HepG2 (cell line): ENCODE measurements around the gene LCMT2. TPM values are rescaled to one million over a fixed set of nuclear protein-coding genes. Genes with fewer than 3 reads are reported as not detected.
A peak's percentile ranks its signal among the peaks of the same experiment; 100 is the strongest.

Source experiments
- HDAC6 ChIP-seq: fragments of 200-600 bp; sonication (generic); IDR thresholded peaks from 2 replicates; pipeline ENCODE4 v1.7.0; 2017; ENCODE audit warnings: mild to moderate bottlenecking, antibody characterized with exemption, low read length, low read depth
- HNRNPLL ChIP-seq: fragments of 200-400 bp; formaldehyde crosslinking; IDR thresholded peaks from 2 replicates; pipeline ENCODE4 v1.6.1; 2017; ENCODE audit warnings: mild to moderate bottlenecking, low read depth, low read length; ENCODE audit not compliant: poor library complexity, severe bottlenecking
- KAT8 ChIP-seq: IDR thresholded peaks from 2 replicates; pipeline ENCODE4 v1.6.1; 2016; ENCODE audit warnings: missing genetic modification reagents, missing compliant biosample characterization
- LRRFIP1 ChIP-seq: sonication (generic); formaldehyde crosslinking; conservative IDR thresholded peaks from 2 replicates; pipeline ENCODE4 v1.4.0; 2020; ENCODE audit warnings: missing genetic modification reagents
- PLRG1 ChIP-seq: fragments of 450-650 bp; conservative IDR thresholded peaks from 2 replicates; pipeline ENCODE4 v1.6.1; 2016
- RAD21 ChIP-seq: fragments of 450-650 bp; formaldehyde crosslinking; IDR thresholded peaks from 2 replicates; pipeline ENCODE4 v1.5.0; 2020; ENCODE audit warnings: mild to moderate bottlenecking
- RARG ChIP-seq: sonication (generic); formaldehyde crosslinking; IDR thresholded peaks from 2 replicates; pipeline ENCODE4 v1.4.0; 2020; ENCODE audit warnings: low read depth, mild to moderate bottlenecking, missing genetic modification reagents
- SAP130 ChIP-seq: IDR thresholded peaks from 2 replicates; pipeline ENCODE4 v1.6.1; 2016; ENCODE audit warnings: low read depth
- ZBTB44 ChIP-seq: sonication (generic); formaldehyde crosslinking; IDR thresholded peaks from 2 replicates; pipeline ENCODE4 v1.4.0; 2020; ENCODE audit warnings: missing genetic modification reagents
- ZNF136 ChIP-seq: sonication (generic); formaldehyde crosslinking; IDR thresholded peaks from 2 replicates; pipeline ENCODE4 v1.8.1; 2022; ENCODE audit warnings: low read depth, mild to moderate bottlenecking, moderate library complexity, missing genetic modification reagents
- ZNF20 ChIP-seq: sonication (generic); formaldehyde crosslinking; IDR thresholded peaks from 2 replicates; pipeline ENCODE4 v1.4.0; 2020; ENCODE audit warnings: mild to moderate bottlenecking, moderate library complexity, missing genetic modification reagents
- ZNF234 ChIP-seq: sonication (generic); formaldehyde crosslinking; conservative IDR thresholded peaks from 2 replicates; pipeline ENCODE4 v1.5.1; 2020; ENCODE audit warnings: mild to moderate bottlenecking, missing genetic modification reagents
- ZNF33A ChIP-seq: sonication (generic); formaldehyde crosslinking; IDR thresholded peaks from 2 replicates; pipeline ENCODE4 v1.5.1; 2020; ENCODE audit warnings: missing genetic modification reagents, mild to moderate bottlenecking, moderate library complexity, borderline replicate concordance
- ZNF33B ChIP-seq: sonication (generic); formaldehyde crosslinking; IDR thresholded peaks from 2 replicates; pipeline ENCODE4 v1.5.1; 2020; ENCODE audit warnings: mild to moderate bottlenecking, missing genetic modification reagents
- ZNF34 ChIP-seq: sonication (generic); formaldehyde crosslinking; IDR thresholded peaks from 2 replicates; pipeline ENCODE4 v1.4.0; 2020; ENCODE audit warnings: mild to moderate bottlenecking, missing genetic modification reagents, borderline replicate concordance
- ZNF446 ChIP-seq: sonication (generic); formaldehyde crosslinking; IDR thresholded peaks from 2 replicates; pipeline ENCODE4 v1.5.0; 2020; ENCODE audit warnings: mild to moderate bottlenecking, missing genetic modification reagents
- ZNF563 ChIP-seq: sonication (generic); formaldehyde crosslinking; IDR thresholded peaks from 2 replicates; pipeline ENCODE4 v1.8.0; 2022; ENCODE audit warnings: mild to moderate bottlenecking, moderate library complexity, missing genetic modification reagents
- polyA plus RNA-seq, 8 experiments: library from polyadenylated mRNA; depleted of rRNA in 3 of 8; stranded (reverse) in 7 of 8; unstranded in 1 of 8; fragments of >200 nt; fragmentation: Illumina TruSeq in 4 of 8; extraction: Trizol in 4 of 8; gene quantifications; 2 replicates each; pipeline versions ENCODE4 v1.2.1 to v1.2.3, GENCODE V29; 2011 to 2016; ENCODE audit warnings: low read depth in 4 of 8, missing spikeins in 1 of 8, mixed read lengths in 1 of 8; ENCODE audit not compliant: insufficient read depth in 1 of 8
- total RNA-seq, 5 experiments: library from RNA; depleted of rRNA; stranded (reverse); fragments of >200 nt; fragmentation: Illumina TruSeq; extraction: Trizol; gene quantifications; 2 replicates each; pipeline ENCODE4 v1.2.3, GENCODE V29; 2016; ENCODE audit warnings: low read depth in 1 of 5
- TF ChIP-seq, protein P1 (sequence below): sonication (generic); formaldehyde crosslinking; IDR thresholded peaks from 2 replicates; pipeline ENCODE4 v1.5.1; 2020; ENCODE audit warnings: missing genetic modification reagents, mild to moderate bottlenecking, borderline replicate concordance
- TF ChIP-seq, protein P2 (sequence below): sonication (generic); formaldehyde crosslinking; IDR thresholded peaks from 2 replicates; pipeline ENCODE4 v1.4.0; 2020; ENCODE audit warnings: missing genetic modification reagents

LCMT2 gene
- total and polyA plus RNA-seq, 2 of the 13 experiments (the other 11 are each of a cell fraction or from before 2014, with no cell fraction given): 6.9 to 9.1 TPM

DNA sequence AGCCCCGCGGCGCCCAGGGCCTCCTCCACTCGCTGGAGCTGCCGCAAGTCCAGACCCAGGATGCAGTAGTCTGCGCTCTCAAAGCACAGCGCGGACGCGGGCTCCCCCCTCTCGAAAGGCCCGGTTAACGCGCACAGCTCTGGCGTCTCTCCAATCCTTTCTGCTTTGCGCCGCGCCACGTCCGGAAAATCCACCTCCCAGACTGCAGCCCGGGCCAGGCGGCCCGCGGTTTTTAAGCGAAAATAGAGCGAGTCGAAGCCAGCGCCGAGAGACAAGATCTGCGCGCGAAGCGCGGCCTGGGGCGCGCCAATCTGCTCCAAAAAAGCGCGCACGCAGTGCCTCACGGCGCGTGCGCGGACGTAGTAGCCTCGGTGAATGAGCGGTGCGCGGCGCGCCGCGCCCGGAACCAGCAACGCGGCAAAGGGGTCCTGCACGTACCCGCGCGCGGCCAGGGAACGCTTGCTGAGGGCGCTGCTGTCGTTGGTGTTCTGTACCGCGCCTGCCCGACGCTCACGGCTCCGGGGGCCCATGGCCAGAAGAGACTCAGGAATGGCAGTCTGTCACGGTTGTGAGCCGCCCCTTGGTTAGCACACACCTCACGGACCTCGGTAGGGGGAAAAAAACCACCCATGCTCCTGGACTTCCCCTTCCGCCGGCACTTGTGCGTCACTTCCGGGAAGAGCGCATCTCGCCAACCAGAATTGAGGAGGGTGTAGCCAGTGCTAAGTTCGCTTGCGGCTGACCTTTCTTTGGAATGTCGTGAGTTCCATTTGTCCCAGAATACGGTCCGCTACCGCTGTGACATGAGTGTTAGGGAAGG, at the start of gene LCMT2 (continued):
- TF ChIP-seq ZNF563 (CRISPR knock-in tag) (peak; percentile 95), RARG (CRISPR knock-in tag) (no peak), ZBTB44 (CRISPR knock-in tag) (no peak), RAD21 (CRISPR knock-in tag) (no peak; the same call in 1 of the 2 replicates), PLRG1 (no peak), ZNF34 (CRISPR knock-in tag) (no peak), ZNF20 (CRISPR knock-in tag) (peak; percentile 89; the same call in 1 of the 2 replicates), ZNF136 (no peak), LRRFIP1 (no peak), ZNF33B (CRISPR knock-in tag) (no peak), HDAC6 (no peak), HNRNPLL (peak; percentile 94), SAP130 (peak; percentile 91), ZNF33A (CRISPR knock-in tag) (no peak), ZNF446 (CRISPR knock-in tag) (no peak), ZNF234 (CRISPR knock-in tag) (0 out of 2 replicates have a peak, but pooled peaks have one; percentile 48), KAT8 (peak; percentile 96)
- TF ChIP-seq, protein P1, sequence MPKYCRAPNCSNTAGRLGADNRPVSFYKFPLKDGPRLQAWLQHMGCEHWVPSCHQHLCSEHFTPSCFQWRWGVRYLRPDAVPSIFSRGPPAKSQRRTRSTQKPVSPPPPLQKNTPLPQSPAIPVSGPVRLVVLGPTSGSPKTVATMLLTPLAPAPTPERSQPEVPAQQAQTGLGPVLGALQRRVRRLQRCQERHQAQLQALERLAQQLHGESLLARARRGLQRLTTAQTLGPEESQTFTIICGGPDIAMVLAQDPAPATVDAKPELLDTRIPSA (CRISPR knock-in tag): no peak
- TF ChIP-seq, protein P2, sequence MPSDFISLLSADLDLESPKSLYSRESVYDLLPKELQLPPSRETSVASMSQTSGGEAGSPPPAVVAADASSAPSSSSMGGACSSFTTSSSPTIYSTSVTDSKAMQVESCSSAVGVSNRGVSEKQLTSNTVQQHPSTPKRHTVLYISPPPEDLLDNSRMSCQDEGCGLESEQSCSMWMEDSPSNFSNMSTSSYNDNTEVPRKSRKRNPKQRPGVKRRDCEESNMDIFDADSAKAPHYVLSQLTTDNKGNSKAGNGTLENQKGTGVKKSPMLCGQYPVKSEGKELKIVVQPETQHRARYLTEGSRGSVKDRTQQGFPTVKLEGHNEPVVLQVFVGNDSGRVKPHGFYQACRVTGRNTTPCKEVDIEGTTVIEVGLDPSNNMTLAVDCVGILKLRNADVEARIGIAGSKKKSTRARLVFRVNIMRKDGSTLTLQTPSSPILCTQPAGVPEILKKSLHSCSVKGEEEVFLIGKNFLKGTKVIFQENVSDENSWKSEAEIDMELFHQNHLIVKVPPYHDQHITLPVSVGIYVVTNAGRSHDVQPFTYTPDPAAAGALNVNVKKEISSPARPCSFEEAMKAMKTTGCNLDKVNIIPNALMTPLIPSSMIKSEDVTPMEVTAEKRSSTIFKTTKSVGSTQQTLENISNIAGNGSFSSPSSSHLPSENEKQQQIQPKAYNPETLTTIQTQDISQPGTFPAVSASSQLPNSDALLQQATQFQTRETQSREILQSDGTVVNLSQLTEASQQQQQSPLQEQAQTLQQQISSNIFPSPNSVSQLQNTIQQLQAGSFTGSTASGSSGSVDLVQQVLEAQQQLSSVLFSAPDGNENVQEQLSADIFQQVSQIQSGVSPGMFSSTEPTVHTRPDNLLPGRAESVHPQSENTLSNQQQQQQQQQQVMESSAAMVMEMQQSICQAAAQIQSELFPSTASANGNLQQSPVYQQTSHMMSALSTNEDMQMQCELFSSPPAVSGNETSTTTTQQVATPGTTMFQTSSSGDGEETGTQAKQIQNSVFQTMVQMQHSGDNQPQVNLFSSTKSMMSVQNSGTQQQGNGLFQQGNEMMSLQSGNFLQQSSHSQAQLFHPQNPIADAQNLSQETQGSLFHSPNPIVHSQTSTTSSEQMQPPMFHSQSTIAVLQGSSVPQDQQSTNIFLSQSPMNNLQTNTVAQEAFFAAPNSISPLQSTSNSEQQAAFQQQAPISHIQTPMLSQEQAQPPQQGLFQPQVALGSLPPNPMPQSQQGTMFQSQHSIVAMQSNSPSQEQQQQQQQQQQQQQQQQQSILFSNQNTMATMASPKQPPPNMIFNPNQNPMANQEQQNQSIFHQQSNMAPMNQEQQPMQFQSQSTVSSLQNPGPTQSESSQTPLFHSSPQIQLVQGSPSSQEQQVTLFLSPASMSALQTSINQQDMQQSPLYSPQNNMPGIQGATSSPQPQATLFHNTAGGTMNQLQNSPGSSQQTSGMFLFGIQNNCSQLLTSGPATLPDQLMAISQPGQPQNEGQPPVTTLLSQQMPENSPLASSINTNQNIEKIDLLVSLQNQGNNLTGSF: 0 out of 2 replicates have a peak, but pooled peaks have one; percentile 56
